DMS53 (cell line): ENCODE measurements around the gene JDP2.
"Not testable (repeated sequence)": the region's sequence is repeated elsewhere in the genome, so short reads cannot be mapped to it uniquely, and the experiment has no call there.

Experiments
- DNase-seq: peaks from one replicate; lab custom pipeline; 2025; lab: John Stamatoyannopoulos, UW

JDP2 gene

GRCh38 chr14:75456069-75456996, 28.5 kb downstream of the JDP2 start:
- no peak for DNase-seq

DNA sequence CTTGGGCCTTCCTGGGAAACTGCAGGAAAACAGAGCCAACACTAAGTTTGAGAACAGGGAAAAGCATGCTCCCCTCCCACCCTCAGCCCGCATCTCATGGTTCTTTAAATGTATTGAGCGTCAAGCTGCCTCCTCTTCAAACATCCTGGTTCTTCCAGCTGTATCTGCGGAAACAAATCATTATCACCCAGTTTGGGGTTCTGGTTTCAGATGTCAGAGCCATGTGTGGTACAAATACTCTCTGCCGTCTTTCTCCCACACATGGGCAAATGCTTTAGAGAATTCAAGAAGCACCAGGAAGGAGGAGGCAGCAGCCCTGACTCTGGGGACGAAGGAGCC, 29.1 kb downstream of the JDP2 start:
- DNase-seq = no peak

GRCh38 chr14:75457648-75458165, 29.9 kb downstream of the JDP2 start:
- DNase-seq = no peak

DNA sequence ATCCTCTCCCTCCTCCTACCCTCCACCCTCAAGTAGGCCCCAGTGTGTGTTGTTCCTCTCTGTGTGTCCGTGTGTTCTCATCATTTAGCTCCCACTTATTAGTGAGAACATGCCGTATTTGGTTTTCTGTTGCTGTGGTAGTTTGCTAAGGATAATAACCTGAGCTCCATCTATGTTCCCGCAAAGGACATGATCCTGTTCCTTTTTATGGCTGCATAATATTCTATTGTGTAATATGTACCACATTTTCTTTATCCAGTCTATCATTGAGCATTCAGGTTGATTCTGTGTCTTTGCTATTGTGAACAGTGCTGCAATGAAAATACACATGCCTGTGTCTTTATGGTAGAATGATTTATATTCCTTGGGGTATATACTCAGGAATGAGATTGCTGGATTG, 30.5 kb downstream of the JDP2 start:
- no peak for DNase-seq

- peak; percentile 22 for DNase-seq
These were observed 31.4 kb downstream of the JDP2 start for GRCh38 chr14:75459099-75459741.

DNA sequence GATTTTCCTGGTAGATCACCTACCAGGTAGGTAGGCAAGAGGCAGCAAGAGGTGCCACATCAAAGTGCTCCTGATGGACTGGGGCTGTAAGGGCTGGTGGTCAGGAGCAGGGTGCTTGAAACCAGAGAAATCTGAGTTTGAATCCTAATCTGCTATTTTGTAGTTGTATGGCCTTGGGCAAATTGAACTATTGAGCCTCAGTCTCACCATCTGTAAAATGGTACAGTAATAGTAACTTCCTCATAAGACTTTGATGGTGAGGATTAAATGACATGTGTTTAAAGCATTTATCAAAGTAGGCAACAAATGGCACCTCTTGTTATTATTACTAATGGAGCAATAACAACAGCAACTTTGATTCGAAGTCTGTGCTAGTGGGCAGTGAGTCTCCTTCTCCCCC, 32.0 kb downstream of the JDP2 start:
- DNase-seq = no peak

DNA sequence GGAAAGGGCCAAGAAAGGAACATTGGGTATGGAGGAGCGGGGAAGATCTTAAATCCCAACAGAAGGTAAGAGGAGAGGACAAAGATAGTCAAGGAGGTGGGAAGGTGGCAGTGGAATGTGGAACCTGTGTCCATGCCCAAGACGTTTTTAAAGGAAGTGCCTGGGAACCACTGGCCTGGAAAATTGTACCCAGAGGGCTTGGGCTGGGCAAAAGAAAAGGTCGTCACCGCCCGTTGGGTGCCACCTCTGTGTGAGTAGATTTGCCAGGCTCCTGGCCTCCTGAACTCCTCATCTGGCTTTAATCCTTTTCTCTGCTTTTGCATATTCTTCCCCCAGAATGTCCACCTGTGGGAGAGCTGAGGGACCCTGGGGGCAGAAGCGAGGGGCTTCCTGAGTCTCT, 32.6 kb downstream of the JDP2 start:
- no peak for DNase-seq

DNA sequence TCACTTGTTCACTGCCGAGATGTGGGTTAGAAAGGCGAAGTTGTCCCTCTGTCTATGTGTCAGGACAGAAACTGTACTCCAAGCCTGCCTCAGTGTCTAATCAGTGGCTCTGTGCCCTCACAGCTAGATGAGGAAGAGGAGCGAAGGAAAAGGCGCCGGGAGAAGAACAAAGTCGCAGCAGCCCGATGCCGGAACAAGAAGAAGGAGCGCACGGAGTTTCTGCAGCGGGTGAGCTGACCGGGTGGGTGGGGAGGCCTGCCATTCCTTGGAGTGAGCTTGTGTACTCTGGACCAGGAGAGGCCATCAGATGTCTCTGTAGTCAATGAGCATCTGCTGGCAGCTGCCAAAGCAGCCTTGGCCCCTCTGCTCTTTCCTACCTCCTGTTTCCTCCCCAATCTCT, 33.5 kb downstream of the JDP2 start:
- DNase-seq = no peak

DNA sequence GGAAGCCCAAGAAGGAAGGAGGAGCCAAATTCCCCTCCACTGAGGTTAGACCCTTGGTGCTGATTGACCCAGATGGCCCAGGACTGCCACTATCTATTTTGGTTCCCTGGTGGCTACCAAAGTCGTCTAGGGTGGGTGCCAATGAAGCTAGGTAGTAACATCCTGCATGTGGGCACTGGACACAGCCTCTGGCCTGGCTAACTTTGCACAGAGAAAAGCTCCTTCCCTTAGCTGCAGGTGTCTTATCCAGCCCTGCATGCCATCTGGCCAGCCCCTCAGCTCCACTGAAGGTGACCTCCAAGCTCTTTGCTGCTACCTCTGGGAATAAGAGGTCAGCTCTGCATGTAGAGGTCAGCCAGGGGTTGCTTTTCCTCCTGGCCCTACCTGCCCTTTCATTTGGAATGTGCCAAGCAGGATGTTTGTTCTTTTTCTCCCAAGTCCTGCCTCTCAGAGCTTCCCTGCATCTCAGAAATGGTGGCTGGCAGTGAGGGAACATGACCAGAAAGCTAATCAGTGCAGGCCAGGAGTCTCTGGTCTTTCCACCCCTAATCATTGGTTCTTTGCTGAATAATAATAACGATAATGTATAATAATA, 34.0 kb downstream of the JDP2 start:
- DNase-seq = no peak

DNA sequence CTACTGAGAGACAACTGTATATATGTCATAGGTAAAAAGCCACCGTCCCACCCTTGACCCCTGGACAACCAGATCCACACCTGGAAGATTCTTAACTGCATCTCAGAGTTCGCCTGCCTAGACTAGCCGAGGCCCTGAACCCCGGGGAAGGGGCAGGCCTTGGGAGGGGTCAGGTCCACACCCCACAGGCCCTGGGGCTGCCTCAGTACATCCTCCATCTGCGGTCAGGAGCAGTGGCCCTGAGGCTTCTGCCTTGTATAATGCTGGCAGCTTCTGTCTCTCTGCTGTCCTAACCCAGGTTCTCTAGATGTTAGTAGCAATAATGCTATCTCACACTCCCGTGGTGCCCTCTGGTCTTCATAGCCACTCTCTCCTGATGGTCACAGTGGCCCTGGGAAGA, 36.8 kb downstream of the JDP2 start:
- no peak for DNase-seq

DNA sequence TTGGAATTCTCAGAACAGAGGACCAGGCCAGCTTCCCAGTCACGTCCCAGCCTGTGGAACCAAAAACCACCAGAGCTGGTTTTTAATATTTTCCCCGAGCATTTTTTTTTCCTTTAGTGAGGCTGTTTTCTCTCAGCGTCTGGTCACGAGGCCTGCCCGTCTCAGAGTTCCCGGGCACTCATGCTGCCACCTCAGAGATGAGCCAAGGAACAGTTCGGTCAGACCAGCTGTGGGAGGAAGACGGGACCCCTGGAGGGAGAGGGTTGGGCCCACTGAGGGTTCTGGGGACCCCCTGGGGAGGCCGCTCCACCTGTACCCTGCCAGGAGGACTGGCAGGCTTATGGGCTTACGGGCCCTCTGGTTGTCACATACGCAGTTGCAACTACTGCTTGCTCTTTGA, 39.9 kb downstream of the JDP2 start:
- no peak for DNase-seq

DNA sequence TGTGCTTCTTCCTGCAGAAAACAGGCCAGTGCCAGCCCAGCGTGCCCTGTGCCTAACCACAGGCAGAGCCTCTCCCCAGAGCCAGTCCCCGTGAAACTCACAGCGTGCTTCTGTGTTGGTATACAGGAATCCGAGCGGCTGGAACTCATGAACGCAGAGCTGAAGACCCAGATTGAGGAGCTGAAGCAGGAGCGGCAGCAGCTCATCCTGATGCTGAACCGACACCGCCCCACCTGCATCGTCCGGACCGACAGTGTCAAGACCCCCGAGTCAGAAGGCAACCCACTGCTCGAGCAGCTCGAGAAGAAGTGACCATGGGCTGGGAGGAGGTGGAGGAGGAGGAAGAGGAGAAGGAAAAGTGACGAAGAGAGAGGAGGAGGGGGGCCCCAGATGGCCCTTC, 41.3 kb downstream of the JDP2 start:
- DNase-seq = no peak

DNA sequence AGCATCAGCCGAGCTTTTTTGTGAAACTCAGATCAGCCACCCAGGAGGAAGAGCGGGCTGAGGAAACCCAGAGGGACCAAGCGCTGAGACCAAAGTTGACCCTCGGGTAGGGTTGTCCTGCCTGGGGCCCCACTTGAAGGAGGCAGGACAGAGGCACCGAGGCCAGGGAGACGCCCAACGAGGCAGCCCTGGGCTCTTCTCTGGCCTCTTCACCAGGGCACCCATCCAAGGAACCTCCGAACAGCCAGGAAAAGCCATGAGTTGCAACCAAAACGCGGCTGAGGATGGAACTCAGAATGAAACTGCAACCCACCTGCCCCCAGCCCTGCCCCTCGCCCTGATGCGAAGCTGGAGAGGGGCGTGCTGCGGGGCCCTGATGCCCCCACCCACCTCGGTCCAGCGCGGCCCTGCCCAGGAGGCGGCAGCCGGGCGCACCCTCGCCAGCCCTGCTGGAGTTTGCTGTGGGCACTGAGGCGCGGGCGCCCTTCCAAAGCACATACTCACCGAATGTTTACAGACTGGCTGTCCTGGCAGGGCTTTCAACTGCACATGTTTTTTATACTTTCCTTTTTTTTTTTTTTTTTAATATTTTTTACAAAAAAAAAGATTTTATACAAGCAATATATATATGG, 41.9 kb downstream of the JDP2 start:
- peak; percentile 80 for DNase-seq

DNA sequence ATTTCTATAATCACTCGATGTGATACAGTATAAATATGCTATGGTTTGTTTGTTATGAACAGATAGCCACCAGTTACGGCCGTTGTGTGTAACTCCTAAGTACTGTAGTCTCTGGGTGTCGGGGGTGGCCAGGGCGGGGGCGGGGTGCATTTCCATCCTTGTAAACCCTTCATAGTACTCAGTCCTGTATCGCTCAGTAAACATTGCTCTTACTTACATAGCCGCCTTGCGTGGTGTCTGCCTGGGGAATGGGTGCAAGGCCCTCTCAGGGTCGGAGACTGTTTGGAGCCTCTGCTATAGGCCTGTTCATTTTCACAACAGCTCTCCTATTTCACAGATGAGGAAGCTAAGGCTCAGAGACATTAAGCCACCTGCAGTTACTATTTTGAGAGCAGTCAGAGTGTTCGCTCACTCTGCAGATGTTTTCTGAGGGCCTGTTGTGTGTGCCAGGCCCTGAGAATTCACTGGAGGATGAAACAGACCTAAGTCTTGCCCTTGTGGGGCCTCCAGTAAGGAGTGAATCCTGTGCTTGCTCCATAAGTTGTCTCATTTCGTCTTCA, 42.5 kb downstream of the JDP2 start:
- peak; percentile 70 for DNase-seq

DNA sequence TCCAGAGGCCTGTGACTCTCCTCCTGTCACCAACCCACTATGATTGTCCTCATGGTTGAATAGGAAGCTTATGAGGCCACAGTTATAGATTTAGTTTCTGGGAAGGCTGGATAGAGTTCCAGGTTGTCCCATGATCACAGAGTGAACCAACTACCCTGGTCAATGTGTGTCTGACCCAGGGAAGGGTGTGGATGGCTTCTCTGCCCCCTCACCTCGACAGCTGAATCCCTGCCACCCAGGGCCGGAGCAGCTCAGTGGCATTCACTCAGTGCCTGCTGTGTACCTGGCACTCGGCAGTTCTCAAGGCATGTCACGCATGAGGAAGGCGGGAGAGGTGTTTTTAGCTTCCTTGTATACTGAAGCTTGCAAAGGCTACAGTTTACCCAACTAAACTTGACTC, 43.2 kb downstream of the JDP2 start:
- peak; percentile 24 for DNase-seq

DNA sequence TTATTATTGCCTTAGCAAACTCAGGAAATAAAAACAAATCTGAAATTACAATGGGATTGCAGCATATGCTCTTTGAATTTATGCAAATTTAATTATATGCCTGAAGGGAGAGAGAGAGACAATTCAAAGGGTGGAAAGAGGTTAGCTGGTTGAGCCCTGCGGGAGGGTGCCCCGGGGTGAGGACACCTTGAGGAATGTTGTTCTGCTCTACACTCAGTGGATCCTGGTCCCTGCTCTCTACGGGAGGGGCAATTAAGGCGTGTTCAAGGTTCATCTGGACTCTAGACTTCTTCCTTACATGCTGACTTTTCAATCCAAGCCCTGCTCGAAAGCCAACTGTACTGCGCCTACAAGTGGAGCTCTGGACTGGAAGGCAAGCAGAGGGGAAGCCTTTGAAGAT, 46.3 kb downstream of the JDP2 start:
- not testable (repeated sequence) for DNase-seq

- peak; percentile 95 for DNase-seq
These were observed 48.6 kb downstream of the JDP2 start for GRCh38 chr14:75476274-75476995.

DNA sequence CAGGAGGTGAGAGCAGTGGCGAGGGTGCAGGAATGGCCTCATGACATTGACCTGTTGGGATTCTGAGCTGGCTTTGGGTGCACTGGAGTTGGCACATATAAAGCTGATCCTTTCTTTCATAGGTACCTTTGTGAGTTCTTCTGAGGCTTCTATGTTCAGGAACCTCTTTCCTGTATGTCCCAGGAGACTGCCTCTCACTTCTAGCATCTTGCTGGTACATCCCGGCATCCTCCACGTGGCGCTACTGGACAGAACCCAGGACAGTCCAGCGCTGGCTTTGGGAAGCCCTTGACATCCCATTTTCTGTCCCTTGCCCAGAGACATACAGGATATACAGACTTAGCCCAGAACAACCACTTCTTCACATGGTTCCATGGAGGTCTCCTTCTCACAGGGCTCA, 50.1 kb downstream of the JDP2 start:
- DNase-seq = no peak

DNA sequence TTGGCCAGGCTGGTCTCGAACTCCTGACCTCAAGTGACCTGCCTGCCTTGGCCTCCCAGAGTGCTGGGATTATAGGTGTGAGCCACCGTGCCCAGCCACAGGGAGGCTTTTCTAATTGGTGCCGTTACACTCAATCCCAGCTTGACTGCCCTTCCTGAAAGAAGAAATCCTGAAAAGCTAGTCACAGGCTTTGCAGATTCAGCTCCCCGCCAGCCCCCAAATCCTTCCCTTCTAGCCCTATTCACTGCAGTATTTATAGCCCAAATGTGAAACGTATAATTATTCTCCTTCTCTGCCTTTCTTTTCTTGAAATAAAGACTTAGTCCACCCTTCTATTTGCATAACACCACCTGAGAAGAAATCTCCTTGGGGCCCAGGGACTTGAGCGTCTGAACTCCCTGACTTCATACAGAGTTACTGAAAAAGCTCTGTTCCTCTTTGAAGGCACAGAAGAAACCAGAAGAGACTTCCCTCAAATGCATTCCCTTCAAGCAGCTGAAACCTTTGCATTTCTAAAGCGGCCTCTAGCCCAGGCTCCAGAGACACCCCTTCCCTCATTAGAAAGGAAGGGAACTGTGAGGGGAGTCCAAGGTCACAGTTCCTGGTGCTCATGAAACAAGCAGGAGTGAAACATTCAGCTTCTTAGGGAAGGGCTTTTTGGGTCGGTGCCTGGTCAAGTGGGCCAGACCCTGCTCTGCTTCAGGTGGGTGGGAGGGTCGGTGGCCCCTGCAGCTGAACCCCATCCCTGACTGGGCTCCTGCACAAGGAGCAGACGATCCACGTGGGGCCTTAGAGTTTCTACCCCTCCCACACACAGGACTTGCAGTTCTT, 52.2 kb downstream of the JDP2 start:
- DNase-seq = no peak

DNA sequence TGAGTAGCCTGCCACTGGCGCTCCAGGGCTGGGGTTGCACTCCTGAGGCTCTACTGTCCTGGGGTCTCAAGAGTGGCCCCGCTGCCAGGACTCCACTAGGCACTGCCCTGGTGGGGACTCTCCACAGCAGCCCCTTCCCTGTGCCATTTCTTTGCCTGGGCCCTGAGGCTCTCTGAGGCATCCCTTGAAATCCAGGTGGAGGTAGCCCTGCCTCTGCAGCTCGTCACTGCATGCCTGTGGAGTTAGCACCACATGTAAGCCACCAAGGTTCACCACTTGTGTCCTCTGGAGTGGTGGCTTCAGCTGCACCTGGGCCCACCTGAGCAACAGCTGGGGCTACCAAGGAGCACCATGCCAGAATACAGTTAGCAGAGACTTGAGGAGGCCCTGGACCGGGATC, 54.5 kb downstream of the JDP2 start:
- no peak for DNase-seq
